Stimulated activated naive CD8-positive, alpha-beta T cell treated with anti-CD3 and anti-CD28 coated beads, Interleukin-15, Interleukin-2, amounts not matched to agents 100 ng/mL and 50 ng/mL, for 24 hours (primary cell): ENCODE results near the gene RBMS3.

Experiments used
- H3K27ac Mint-ChIP-seq: one replicate; pipeline ENCODE4 v1.8.0; 2021; ENCODE audit warnings: mild to moderate bottlenecking, mixed read lengths
- H3K27me3 Mint-ChIP-seq: one replicate; pipeline ENCODE4 v1.8.0; 2021; ENCODE audit warnings: mixed read lengths
- H3K36me3 Mint-ChIP-seq: one replicate; pipeline ENCODE4 v1.8.0; 2021; ENCODE audit warnings: low read depth, mixed read lengths
- H3K4me1 Mint-ChIP-seq: one replicate; pipeline ENCODE4 v1.8.0; 2021; ENCODE audit warnings: low read depth, mixed read lengths
- H3K4me3 Mint-ChIP-seq: one replicate; pipeline ENCODE4 v1.8.0; 2021; ENCODE audit warnings: mild to moderate bottlenecking, mixed read lengths
- H3K9me3 Mint-ChIP-seq: one replicate; pipeline ENCODE4 v1.8.0; 2021; ENCODE audit warnings: mixed read lengths

Gene RBMS3

GRCh38 chr3:29397406-29397805, 116.5 kb downstream of the RBMS3 start:
- no peaks in the 10 kb centered on the region for H3K4me1 Mint-ChIP-seq
- H3K9me3 Mint-ChIP-seq, result peaks cover 12% of the 10 kb centered on the region
- H3K36me3 Mint-ChIP-seq, result no peaks in the 10 kb centered on the region

GRCh38 chr3:29398787-29399186, 117.9 kb downstream of the RBMS3 start:
- H3K4me3 Mint-ChIP-seq, result no peak overlapping the region
- no peaks in the 10 kb centered on the region for H3K36me3 Mint-ChIP-seq
- H3K27me3 Mint-ChIP-seq, result no peaks in the 10 kb centered on the region
- peaks cover 7% of the 10 kb centered on the region for H3K9me3 Mint-ChIP-seq
- no peaks in the 10 kb centered on the region for H3K4me1 Mint-ChIP-seq
- no peak overlapping the region for H3K27ac Mint-ChIP-seq

More at GRCh38 chr3:29397406-29397805, 116.5 kb downstream of the RBMS3 start:
- Mint-ChIP-seq H3K27ac (no peak overlapping the region), H3K4me3 (no peak overlapping the region), H3K27me3 (no peaks in the 10 kb centered on the region)

GRCh38 chr3:29406291-29406832, 125.5 kb downstream of the RBMS3 start:
- Mint-ChIP-seq H3K36me3 (no peaks in the 10 kb centered on the region), H3K4me3 (no peak overlapping the region), H3K9me3 (no peaks in the 10 kb centered on the region), H3K27me3 (no peaks in the 10 kb centered on the region), H3K4me1 (no peaks in the 10 kb centered on the region), H3K27ac (no peak overlapping the region)

GRCh38 chr3:29408676-29409075, 127.8 kb downstream of the RBMS3 start:
- Mint-ChIP-seq H3K4me3 (no peak overlapping the region), H3K36me3 (no peaks in the 10 kb centered on the region), H3K27me3 (no peaks in the 10 kb centered on the region), H3K4me1 (no peaks in the 10 kb centered on the region), H3K27ac (no peak overlapping the region), H3K9me3 (no peaks in the 10 kb centered on the region)

GRCh38 chr3:29409409-29409808, 128.5 kb downstream of the RBMS3 start:
- Mint-ChIP-seq H3K27ac (no peak overlapping the region), H3K9me3 (no peaks in the 10 kb centered on the region), H3K27me3 (no peaks in the 10 kb centered on the region), H3K4me3 (no peak overlapping the region), H3K36me3 (no peaks in the 10 kb centered on the region), H3K4me1 (no peaks in the 10 kb centered on the region)

- H3K27ac Mint-ChIP-seq, result no peak overlapping the region
- no peaks in the 10 kb centered on the region for H3K27me3 Mint-ChIP-seq
Observed at GRCh38 chr3:29410220-29410619, 129.3 kb downstream of the RBMS3 start.

GRCh38 chr3:29410660-29411405, 130.0 kb downstream of the RBMS3 start:
- Mint-ChIP-seq H3K27ac (no peak overlapping the region), H3K36me3 (no peaks in the 10 kb centered on the region), H3K4me1 (no peaks in the 10 kb centered on the region), H3K4me3 (no peak overlapping the region), H3K9me3 (no peaks in the 10 kb centered on the region), H3K27me3 (no peaks in the 10 kb centered on the region)

More at GRCh38 chr3:29410220-29410619, 129.3 kb downstream of the RBMS3 start:
- Mint-ChIP-seq H3K9me3 (no peaks in the 10 kb centered on the region), H3K36me3 (no peaks in the 10 kb centered on the region), H3K4me3 (no peak overlapping the region), H3K4me1 (no peaks in the 10 kb centered on the region)

GRCh38 chr3:29412110-29412509, 131.2 kb downstream of the RBMS3 start:
- Mint-ChIP-seq H3K9me3 (no peaks in the 10 kb centered on the region), H3K36me3 (no peaks in the 10 kb centered on the region), H3K4me3 (no peak overlapping the region), H3K27me3 (no peaks in the 10 kb centered on the region), H3K27ac (no peak overlapping the region), H3K4me1 (no peaks in the 10 kb centered on the region)

GRCh38 chr3:29414468-29415224, 133.8 kb downstream of the RBMS3 start:
- H3K36me3 Mint-ChIP-seq, result no peaks in the 10 kb centered on the region
- H3K4me1 Mint-ChIP-seq, result no peaks in the 10 kb centered on the region
- no peak overlapping the region for H3K27ac Mint-ChIP-seq
- no peaks in the 10 kb centered on the region for H3K27me3 Mint-ChIP-seq
- no peaks in the 10 kb centered on the region for H3K9me3 Mint-ChIP-seq
- H3K4me3 Mint-ChIP-seq, result no peak overlapping the region

- Mint-ChIP-seq H3K4me1 (no peaks in the 10 kb centered on the region), H3K4me3 (no peak overlapping the region), H3K27ac (no peak overlapping the region), H3K36me3 (no peaks in the 10 kb centered on the region), H3K27me3 (no peaks in the 10 kb centered on the region), H3K9me3 (no peaks in the 10 kb centered on the region)
Observed at GRCh38 chr3:29415482-29416223, 134.8 kb downstream of the RBMS3 start.

GRCh38 chr3:29416514-29416913, 135.6 kb downstream of the RBMS3 start:
- no peak overlapping the region for H3K27ac Mint-ChIP-seq
- H3K27me3 Mint-ChIP-seq, result no peaks in the 10 kb centered on the region
- H3K4me3 Mint-ChIP-seq, result no peak overlapping the region
- H3K9me3 Mint-ChIP-seq, result no peaks in the 10 kb centered on the region
- H3K4me1 Mint-ChIP-seq, result no peaks in the 10 kb centered on the region
- H3K36me3 Mint-ChIP-seq, result no peaks in the 10 kb centered on the region

- Mint-ChIP-seq H3K36me3 (no peaks in the 10 kb centered on the region), H3K4me3 (no peak overlapping the region), H3K4me1 (no peaks in the 10 kb centered on the region), H3K9me3 (no peaks in the 10 kb centered on the region), H3K27me3 (no peaks in the 10 kb centered on the region), H3K27ac (no peak overlapping the region)
Observed at GRCh38 chr3:29420106-29420505, 139.2 kb downstream of the RBMS3 start.

- H3K27ac Mint-ChIP-seq, result no peak overlapping the region
- H3K4me1 Mint-ChIP-seq, result no peaks in the 10 kb centered on the region
- no peaks in the 10 kb centered on the region for H3K9me3 Mint-ChIP-seq
- no peak overlapping the region for H3K4me3 Mint-ChIP-seq
- no peaks in the 10 kb centered on the region for H3K36me3 Mint-ChIP-seq
- H3K27me3 Mint-ChIP-seq, result no peaks in the 10 kb centered on the region
Observed at GRCh38 chr3:29426302-29427226, 145.7 kb downstream of the RBMS3 start.
